GM21717 (cell line): ENCODE measurements around the gene POLR3C.
"Not testable (repeated sequence)": the region's sequence is repeated elsewhere in the genome, so short reads cannot be mapped to it uniquely, and the experiment has no call there.

Experiments
- ATAC-seq: cut with Tn5 transposase; IDR thresholded peaks from one replicate; pipeline ENCODE4 v1.9.1; 2021; ENCODE audit warnings: mild to moderate bottlenecking, moderate library complexity; ENCODE audit not compliant: unreplicated experiment

Gene POLR3C

DNA sequence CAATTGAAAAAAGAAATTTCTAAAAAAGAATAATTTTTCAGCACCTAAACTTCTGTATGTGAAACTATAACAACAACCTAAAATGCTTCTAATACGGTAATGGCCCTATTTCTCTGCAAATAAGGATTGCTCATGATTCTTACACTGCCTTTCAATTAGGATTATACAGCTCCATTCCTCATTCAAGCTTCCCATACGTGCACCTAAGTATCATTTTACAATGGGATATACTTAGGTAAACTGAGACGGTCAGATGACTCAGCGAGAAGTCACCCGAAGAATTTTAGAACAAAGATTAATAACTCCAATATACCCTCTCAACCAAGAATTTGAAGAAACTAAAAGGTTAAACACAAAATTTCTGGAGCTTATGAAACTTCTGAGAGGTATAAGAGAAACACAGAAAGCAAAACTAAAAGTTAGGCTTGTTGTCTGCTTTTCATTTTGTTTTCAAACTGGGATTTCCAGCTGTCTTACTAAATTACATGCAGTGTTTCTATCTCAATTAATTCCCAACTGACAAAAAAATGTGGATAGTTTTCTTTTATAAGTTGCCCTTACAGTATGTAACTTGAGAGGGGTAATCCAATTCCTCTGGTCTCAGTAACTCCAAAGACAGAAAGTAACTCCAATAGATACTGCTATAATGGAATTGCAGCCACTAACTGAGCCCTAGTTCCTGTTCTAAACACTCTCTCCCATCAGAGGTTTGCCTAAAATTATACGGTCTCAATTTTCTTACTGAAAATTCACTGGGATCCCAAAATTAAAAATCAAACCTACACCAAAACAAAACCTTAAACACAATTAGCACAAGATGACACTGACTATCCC is 10.8 kb upstream of the POLR3C start:
- not testable (repeated sequence) for ATAC-seq

DNA sequence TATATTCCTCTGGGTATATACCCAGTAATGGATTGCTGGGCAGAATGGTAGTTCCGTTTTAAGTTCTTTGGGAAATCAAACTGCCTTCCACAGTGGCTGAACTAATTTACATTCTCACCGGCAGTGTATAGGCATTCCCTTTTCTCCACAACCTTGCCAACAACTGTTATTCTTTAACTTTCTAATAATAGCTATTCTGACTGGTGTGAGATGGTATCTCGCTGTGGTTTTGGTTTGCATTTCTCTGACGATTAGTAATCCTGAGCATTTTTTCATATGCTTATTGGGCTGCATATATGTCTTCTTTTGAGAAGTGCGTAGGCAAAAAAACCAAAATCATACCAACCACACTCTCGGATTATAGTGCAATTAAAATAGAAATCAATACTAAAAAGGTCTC is 5.9 kb upstream of the POLR3C start:
- not testable (repeated sequence) for ATAC-seq

DNA sequence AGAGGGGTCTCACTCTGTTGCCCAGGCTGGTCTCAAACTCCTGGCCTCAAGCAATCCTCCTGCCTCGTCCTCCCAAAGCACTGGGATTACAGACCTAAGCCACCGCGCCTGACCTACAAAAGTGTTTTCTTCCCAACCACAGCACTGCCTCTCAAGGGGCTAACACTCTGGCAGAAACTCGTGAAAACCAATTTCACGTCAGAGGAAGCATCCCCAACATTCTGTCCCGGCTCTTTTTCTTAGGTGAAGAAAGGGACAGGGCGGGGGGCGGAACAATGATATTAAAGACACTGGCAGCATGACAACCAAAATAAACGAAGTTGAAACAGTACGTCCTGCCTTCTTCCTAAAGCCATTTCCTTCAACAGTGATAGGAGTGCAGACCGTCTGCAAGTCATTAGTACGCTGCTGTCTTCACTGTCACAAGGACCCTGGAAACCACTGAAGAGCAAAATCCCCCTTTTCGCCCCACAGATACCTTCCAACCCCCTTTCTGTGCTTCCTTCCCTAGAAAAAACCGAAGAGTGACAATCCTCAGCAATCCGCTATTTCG is 1.1 kb upstream of the POLR3C start:
- not testable (repeated sequence) for ATAC-seq

DNA sequence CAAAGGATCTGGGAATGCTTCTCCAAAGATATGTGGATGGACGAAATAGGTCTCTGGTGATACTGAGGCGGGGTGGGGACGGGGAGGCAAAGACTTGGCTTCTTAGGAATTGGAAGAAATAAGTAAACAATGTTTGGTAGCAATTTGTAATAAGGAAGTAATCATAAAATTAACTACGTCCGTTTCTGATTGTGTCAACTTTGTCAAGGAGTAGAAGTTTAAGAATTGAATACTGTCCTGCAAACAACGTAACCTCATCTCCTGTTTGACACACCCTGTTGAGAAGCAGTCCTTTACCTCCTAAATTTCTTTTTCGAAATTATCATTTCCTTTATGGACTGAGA is 471 bp downstream of the POLR3C start:
- ATAC-seq = no peak

DNA sequence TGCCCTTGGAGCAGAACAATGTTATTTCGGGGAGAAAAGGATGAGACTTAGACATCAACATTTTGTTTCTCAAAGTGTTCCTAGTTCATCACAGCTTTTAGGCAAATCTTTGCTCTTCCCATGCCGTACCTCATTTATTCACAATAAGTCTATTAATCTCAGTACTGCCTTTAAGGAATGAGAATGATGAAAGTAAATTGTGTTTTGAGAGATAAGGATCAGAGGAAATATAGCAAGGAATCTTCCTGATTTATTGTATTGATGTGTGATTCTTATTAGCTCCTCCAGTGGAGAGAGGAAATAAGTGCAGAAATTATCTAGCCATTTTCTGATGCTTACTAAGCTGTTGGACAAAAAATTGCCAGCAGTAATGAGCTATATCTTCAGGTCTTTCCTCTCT is 2.0 kb downstream of the POLR3C start:
- ATAC-seq = no peak

DNA sequence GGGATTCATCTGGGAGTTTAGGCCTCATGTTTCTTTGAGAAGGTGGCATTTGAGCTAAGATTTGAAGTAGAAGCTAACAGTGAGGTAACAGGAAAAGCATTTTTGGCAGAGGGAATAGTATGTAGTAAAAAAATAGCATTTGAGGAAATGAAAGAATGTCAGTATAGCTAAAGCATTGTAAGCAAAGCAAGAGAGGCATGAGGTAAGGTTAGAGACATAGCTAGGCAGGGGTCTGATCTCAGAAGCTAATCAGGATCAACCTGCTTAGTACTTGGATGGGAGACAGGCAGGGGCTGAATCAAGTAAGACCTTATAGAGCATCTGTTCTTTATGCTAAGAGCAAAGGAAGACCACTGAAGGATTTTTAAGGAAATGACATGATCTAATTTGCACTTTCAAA is 4.0 kb downstream of the POLR3C start:
- no peak for ATAC-seq

DNA sequence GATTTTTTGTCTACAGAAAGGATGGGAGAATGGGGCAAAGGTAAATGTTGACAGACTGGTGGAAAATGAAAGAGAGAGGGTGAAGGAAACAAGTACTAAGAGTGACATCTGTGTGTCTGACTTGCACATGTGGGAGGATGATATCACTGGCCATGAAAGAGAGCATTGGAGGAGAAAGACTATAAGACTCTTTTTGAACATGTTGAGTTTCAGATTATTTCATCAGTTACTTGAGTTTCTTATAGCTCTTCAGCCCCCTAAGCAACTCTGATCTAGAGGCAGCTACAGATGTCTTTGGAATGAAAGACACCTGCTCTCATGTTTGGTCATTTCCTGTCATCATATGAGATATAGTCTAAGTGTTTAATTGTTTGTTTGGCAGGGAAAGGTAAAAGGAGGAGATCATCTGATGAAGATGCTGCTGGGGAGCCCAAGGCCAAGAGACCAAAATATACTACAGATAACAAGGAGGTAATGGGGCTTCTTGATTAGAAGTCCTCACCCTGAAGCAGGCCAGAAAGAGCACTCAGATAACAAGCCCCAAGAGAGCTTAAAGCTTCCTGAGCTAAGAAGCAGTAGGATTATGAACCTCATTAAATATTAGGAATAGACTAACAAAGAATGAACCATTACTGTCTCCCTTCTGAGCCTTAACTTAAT is 4.5 kb downstream of the POLR3C start:
- no peak for ATAC-seq

DNA sequence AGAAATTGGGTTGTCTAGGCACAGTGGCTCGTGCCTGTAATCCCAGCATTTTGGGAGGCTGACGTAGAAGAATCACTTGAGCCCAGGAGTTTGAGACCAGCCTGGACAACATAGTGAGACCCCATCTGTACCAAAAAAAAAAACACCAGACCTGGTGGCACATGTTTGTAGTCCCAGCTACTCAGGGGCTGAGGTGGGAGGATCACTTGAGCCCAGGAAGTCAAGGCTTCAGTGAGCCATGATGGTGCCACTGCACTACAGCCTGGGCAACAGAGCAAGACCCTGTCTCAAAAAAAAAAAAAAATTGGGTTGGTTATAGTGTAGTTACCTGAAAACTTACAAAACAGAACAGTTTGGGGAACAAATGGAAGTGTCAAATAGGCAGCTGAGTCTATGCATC is 6.8 kb downstream of the POLR3C start:
- ATAC-seq = not testable (repeated sequence)

DNA sequence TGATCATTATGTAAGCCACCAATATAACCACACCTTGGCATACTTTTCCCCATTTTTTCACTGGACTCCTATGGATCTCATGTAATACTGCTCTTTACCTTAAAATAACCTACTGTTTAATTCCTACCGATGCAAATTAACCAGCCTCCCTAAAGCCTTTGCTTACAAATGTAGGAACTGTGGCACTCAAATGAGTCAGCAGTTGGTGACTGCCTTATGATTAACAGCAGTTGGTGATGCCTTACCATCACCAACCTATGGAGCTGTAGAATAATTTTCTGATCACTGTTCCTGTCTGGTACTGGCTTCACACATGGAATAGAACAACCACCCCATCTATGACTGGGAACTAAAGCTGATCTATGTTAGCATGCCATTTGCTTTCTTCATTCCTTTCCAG is 13.7 kb downstream of the POLR3C start:
- no peak for ATAC-seq

DNA sequence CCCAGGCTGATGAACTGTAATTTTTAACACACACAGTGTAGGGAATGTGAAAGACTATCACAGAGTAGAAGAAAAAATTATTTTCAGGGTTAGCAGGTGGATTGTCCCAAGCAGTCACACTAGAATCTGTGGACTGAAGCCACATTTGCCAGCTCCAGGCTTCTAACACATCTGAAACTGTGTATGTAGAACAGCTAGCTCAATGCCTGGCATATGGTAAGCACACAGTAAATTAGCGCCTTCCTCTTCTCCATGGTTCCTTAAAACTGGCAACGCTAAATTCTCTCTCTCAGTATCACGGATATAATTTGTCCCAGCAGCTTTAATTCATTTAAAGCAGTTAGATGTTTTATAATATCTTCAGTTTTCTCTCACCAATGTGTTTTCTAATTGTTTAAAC is 19.0 kb downstream of the POLR3C start:
- no peak for ATAC-seq

DNA sequence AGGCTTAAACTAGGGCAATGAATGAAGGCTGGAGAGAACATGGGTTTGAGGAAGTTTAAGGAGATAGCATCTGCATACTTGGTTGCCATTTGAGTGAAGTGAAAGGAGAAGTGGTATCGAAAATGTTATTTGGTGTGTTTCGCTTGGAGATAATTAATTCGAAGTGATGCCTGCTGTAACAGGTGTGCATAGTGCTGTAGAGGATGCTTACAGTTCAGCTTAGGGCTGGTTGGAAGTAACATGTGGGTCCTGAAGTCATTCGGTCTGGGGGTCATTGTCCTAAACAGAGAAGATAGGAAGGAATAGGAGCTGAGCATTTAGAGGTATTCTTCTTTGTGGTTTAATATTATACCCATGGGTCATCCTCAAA is 21.1 kb downstream of the POLR3C start:
- ATAC-seq = peak; percentile 55

DNA sequence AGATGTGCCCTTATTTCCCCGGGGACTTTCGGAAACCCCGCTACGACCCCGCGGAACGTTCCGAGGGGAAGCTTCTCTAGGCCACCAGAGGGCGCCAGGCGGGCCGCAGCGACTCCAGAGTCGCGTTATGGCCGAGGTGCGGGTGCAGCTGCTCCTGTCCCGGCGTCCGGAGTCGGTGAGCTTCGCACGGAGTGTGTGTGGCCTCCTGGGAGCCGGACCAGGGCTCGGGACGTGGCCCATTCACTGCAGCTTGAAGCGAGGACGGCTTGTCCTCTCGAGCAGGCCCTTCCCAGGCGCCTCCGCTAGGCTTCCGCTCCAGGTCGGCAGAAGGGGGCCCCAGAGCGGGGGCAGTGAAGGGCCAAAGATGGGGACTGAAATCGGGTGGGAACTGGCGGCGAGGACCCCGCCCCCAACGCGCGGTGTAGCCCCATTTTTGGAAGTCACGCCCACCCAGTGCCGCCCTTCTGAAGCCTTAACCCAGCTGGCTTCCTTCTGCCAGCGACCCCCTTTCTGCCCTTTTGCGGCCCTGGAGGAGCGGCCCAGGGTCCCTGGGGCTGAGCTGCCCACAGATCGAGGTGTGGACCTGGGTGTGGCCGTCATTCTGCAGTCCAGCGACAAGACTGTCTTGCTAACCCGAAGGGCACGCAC is 21.6 kb downstream of the POLR3C start, which contains the start of gene NUDT17:
Gene NUDT17, plus strand, starts transcription at position 117 of the 648 bp plus-strand sequence. Its CDS starts 11 bp downstream, at position 128.
- ATAC-seq = peak; percentile 56

DNA sequence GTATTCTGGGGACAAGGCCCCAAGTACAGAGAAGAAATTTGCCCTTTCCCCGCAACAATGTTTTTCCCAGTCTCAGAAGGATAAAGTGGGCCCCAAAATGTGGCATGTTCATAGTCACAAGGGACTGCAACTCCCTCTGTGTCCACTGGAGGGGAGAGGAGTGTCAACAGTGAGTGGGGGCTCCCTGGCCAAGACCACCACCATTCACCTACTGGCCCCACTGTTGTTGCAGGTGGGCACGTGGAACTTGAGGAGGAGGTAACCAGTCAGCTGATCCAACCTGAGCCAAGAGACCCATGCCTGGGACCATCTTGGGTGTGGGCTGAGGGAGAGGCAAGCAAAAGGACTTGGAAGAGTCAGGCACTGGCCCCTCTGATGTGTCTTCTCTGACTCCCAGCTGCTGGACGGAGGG is 22.2 kb downstream of the POLR3C start:
- ATAC-seq = peak; percentile 26

DNA sequence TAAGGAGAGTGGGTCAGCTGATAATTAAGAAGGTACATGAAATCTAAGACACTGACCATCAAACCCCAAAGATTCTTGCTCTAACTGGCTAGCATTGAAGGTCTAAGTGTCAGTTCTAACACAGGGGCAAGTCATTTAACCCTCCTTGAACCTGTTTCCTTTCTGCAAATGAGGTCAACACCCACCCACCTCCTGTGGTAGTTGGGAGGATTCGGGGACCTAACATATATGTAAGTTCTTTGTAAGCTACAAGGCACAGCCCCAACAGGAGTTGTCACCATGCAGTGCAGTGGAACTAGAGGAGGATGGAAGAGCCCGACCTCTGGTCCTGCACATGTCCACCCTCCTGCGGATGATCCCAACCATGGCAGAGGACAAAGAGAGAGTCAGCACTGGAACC is 23.8 kb downstream of the POLR3C start:
- ATAC-seq = no peak

DNA sequence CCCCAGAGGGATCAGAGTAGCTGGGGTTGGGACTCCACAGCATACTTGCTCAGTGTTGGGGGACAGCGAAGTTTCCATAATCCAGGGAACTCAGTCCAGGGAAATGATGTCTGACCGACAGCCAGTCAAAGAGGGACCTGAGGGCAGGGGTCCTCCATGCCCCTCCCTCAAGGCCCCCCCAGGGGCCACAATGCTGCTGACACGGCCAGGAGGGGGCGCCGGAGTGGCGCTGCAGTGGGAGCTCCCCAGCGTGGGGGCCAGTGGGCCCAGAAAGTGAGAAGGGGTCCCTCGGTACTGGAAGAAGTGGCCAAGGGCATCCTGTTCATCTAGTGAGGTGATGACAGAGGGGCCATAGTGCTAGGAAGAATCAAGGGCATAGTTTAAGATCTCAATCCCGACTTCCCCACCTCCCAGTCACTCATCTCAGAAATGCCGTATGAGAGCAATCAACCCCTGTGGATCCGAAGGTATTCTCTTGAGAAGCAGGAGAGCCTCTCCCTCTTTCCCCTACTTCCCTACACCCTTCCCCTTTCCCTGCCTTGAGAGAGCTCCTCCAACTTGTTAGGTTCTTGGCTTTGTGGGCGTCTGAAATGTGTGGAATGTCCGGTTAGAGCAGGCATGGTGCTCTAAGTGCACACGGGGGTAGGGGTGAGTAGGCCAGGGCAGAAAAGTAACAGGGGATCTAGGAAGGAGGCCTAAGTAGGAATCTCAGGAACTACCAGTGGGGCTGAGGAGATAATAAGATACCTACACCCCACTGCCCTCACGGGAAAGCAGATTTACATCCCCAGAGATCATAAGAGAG is 25.6 kb downstream of the POLR3C start:
- ATAC-seq = no peak

DNA sequence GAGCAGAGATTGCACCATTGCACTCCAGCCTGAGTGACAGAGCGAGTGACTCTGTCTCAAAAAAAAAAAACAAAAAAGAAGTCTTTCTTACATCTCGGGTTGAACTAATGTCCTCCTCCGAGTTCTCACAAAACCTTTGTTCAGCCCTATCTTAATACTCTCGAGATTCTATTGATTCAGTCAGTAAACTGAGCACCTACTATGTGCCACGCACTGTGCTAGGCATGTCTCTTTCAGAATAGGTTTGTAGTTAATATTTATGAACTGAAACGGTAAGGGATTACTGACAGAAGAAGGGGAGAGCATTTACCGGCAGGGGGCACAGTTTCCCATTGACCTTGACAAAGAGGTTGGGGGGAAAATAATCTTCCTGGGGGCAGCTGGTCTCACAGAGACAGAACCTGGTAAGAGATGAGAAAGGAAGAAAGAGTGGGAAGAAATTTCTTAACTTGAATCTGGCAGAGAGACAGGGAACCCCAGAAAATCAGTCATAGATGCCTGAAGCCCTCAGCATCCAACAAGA is 31.5 kb downstream of the POLR3C start:
- no peak for ATAC-seq

DNA sequence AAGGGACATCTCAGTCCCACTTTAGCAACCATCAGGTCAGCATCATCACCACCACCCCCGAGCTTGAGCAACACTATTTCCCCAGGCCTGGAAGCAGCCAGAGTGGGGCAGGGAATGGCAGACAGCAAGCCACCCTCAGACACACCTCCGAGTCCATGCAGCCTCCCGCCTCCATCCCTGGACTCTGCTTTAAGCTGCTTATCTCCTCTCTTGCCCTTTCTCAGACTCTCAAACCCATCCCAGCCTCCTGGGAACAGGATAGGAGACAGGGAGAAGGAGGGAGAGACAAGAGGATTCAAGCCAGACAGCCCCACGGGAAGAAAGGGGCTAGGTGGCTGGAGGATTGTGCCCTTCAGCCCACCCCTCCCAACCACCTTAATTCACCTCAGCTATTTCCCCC is 33.2 kb downstream of the POLR3C start:
- no peak for ATAC-seq

DNA sequence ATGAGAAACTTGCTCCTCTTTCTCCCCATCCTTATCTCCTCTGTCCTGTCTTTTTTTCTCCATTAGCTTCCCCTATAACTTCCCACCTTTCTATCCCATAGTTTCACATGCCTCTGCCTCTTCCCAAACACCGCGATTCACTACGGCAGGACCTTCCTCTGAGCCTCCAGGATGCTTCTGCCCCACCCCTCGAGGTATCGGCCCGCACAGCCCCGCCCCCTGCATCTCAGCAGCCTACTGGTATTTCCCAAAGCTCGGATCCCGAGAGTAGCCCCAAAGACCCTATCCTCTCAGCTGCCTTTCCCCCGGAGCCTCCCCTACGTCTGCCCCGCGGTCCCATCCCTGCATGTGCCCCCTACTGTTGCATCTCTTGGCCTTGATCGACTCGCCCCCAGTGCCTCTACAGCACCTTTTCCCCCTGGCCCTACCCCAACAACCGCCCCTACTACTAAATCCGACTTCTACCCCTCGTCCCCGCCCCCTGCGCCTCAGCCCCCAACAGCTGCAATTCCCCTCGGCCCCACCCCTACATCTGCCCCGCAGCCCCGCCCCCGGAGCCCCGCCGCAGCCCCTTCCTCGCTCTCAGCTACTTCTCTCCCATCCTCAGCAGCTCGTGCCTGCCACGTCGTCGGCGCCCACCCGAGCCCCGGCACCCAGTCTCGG is 34.4 kb downstream of the POLR3C start:
- ATAC-seq = peak; percentile 13

DNA sequence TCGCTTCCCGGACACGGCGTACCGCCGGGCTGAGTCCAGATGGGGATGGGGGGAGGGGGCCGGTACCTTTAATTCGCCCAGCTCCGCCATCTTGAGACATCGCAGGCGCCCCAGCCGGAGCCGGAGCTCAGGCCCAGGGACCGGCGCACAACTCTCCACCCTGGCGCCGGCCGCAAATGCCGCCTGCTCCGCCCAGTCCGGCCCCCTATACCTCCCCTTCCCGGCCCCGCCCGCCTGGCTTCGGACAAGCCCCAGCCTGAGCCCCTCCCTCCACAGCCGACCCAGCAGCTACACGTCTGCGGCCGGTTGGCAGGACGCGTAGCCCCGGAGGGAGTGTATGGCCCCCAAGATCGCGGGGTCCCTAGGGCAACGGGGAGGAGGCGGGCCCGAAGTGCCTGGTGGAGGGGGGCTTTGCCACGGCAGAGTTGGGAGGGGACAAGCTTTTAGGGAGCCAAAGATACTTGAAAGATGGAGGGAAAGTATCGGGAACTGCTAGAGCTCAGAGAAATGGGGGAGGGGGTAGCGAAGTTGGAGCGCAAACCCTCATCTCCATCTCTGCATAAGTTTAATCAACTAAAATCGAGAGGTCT is 35.0 kb downstream of the POLR3C start, which contains the start of gene PIAS3:
Gene PIAS3, minus strand, starts transcription at position 181 of the 590 bp plus-strand sequence. Its CDS starts 91 bp downstream, at position 90.
- peak; percentile 81 for ATAC-seq
